Gastrocnemius medialis (tissue), 4 donors: ENCODE results near the gene OCA2. TPM values are rescaled to one million over a fixed set of nuclear protein-coding genes. Genes with fewer than 3 reads are reported as not detected.

Source experiments
- ATAC-seq, 2 donors: fragments of 150-250 bp; one replicate each; pipeline ENCODE4 v1.9.1; 2016
- DNase-seq, 2 donors: peaks; one replicate each; pipeline ENCODE4 v3.0.0-alpha.2; 2019
- H3K27ac ChIP-seq, 4 donors: fragments of 200-600 bp; sonication (generic); 1 replicate in 1 of 4; 2 replicates in 3 of 4; pipeline ENCODE4 v1.5.1; 2016 to 2018; ENCODE audit warnings: mild to moderate bottlenecking in 2 of 4, moderate library complexity in 1 of 4
- H3K27me3 ChIP-seq, 3 donors: fragments of 200-600 bp; sonication (generic) in 2 of 3; 1 replicate in 1 of 3; 2 replicates in 2 of 3; pipeline versions ENCODE4 v1.5.1 to v1.6.0; 2016 to 2019; ENCODE audit warnings: mild to moderate bottlenecking in 1 of 3, moderate library complexity in 1 of 3
- H3K36me3 ChIP-seq, 2 donors: fragments of 200-600 bp; sonication (generic) in 1 of 2; one replicate each; pipeline ENCODE4 v1.5.1; 2017 to 2018
- H3K4me1 ChIP-seq, 2 donors: fragments of 200-600 bp; sonication (generic) in 1 of 2; one replicate each; pipeline ENCODE4 v1.5.1; 2016 to 2017; ENCODE audit warnings: mild to moderate bottlenecking in 2 of 2
- H3K4me3 ChIP-seq, 4 donors: fragments of 200-600 bp; sonication (generic) in 3 of 4; 1 replicate in 1 of 4; 2 replicates in 3 of 4; pipeline ENCODE4 v1.5.1; 2016 to 2019; ENCODE audit warnings: mild to moderate bottlenecking in 2 of 4
- H3K9me3 ChIP-seq, 3 donors: fragments of 200-600 bp; sonication (generic) in 2 of 3; 1 replicate in 1 of 3; 2 replicates in 2 of 3; pipeline ENCODE4 v1.5.1; 2016 to 2019
- POLR2A ChIP-seq, 2 donors: fragments of 450-650 bp; IDR thresholded peaks; one replicate each; pipeline ENCODE4 v1.6.1; 2017; ENCODE audit warnings: antibody characterized with exemption in 2 of 2, mild to moderate bottlenecking in 2 of 2, moderate library complexity in 2 of 2
- in situ Hi-C, 4 donors: fragments of 200-750 bp; cut with MboI; loops; one replicate each; pipeline versions ENCODE4 v1.15.0 to v1.8.0; 2017; ENCODE audit warnings: low sequenced_read_pairs in 4 of 4
- intact Hi-C: fragments of 100-400 bp; cut with DNase I; formaldehyde crosslinking; loops from one replicate; pipeline ENCODE4 v1.15.1; 2023; ENCODE audit warnings: low total_unique reads
- total RNA-seq, 4 donors: library from RNA; depleted of rRNA; stranded (reverse); fragments of >200 nt; gene quantifications; one replicate each; pipeline versions ENCODE4 v1.1.0 to v1.2.3, GENCODE V29; 2016
- TF ChIP-seq, protein P1 (sequence below), 5 experiments: fragments of 450-650 bp in 3 of 5; fragments of 200-600 bp in 2 of 5; sonication (generic) in 2 of 5; IDR thresholded peaks in 4 of 5; conservative IDR thresholded peaks in 1 of 5; 1 replicate in 4 of 5; 2 replicates in 1 of 5; pipeline ENCODE4 v1.5.1; 2016 to 2019; ENCODE audit warnings: antibody characterized with exemption in 5 of 5, mild to moderate bottlenecking in 3 of 5, moderate library complexity in 3 of 5

The OCA2 gene
- total RNA-seq, 4 donors from 2014 or later: 0.16 to 0.63 (median 0.41) TPM; not detected in 1

DNA sequence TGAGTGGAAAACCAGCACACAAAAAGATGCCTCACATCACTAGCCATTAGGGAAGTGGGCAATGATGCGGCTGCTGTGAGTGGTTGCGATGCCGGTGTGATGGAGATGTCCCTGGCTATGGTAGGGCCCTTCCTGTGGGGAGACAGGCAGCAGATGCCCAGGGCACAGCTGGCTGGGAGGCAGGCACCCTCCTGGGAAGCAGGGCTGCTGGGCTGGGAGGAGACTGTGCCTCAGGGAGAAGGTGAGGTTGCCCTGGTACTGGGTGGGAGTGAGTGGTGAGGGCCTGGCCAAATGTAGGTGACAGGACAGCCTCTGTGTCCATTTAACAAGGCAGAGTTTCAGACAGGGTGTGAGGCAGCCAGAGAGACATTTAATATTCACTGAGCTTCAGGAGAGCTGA is 335.6 kb downstream of the OCA2 start:
- no peak overlapping the region for H3K27ac ChIP-seq
- TF ChIP-seq, protein P1, sequence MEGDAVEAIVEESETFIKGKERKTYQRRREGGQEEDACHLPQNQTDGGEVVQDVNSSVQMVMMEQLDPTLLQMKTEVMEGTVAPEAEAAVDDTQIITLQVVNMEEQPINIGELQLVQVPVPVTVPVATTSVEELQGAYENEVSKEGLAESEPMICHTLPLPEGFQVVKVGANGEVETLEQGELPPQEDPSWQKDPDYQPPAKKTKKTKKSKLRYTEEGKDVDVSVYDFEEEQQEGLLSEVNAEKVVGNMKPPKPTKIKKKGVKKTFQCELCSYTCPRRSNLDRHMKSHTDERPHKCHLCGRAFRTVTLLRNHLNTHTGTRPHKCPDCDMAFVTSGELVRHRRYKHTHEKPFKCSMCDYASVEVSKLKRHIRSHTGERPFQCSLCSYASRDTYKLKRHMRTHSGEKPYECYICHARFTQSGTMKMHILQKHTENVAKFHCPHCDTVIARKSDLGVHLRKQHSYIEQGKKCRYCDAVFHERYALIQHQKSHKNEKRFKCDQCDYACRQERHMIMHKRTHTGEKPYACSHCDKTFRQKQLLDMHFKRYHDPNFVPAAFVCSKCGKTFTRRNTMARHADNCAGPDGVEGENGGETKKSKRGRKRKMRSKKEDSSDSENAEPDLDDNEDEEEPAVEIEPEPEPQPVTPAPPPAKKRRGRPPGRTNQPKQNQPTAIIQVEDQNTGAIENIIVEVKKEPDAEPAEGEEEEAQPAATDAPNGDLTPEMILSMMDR (IDR thresholded peaks at IDR 0.05 in 4 of 5, conservative IDR thresholded peaks at IDR 0.05 in 1 of 5): no peak
- no peak for TF ChIP-seq POLR2A (IDR thresholded peaks at IDR 0.05)
- DNase-seq (no peak), ATAC-seq (no peak)
- H3K36me3 ChIP-seq: no peaks in the 10 kb centered on the region
- H3K9me3 ChIP-seq: no peaks in the 10 kb centered on the region
- H3K27me3 ChIP-seq: no peaks in the 10 kb centered on the region
- no peak overlapping the region for H3K4me3 ChIP-seq
- intact Hi-C loops: no loop called here
- H3K4me1 ChIP-seq: no peaks in the 10 kb centered on the region
- in situ Hi-C loops: no loop called here

GRCh38 chr15:27762471-27762870 is 336.6 kb downstream of the OCA2 start:
- no peak overlapping the region for H3K4me3 ChIP-seq
- H3K36me3 ChIP-seq: no peaks in the 10 kb centered on the region
- no peak for TF ChIP-seq POLR2A (IDR thresholded peaks at IDR 0.05)
- TF ChIP-seq, protein P1 (IDR thresholded peaks at IDR 0.05 in 4 of 5, conservative IDR thresholded peaks at IDR 0.05 in 1 of 5): no peak
- no peaks in the 10 kb centered on the region for H3K4me1 ChIP-seq
- in situ Hi-C loops: no loop called here
- intact Hi-C loops: no loop called here
- no peaks in the 10 kb centered on the region for H3K27me3 ChIP-seq
- no peak for DNase-seq
- no peak overlapping the region for H3K27ac ChIP-seq
- no peak for ATAC-seq
- H3K9me3 ChIP-seq: no peaks in the 10 kb centered on the region

- no peak overlapping the region for H3K4me3 ChIP-seq
- no peaks in the 10 kb centered on the region for H3K36me3 ChIP-seq
- ATAC-seq (no peak), DNase-seq (no peak)
- H3K9me3 ChIP-seq: no peaks in the 10 kb centered on the region
- H3K4me1 ChIP-seq: no peaks in the 10 kb centered on the region
- intact Hi-C loops (no loop called here), in situ Hi-C loops (no loop called here)
- H3K27ac ChIP-seq: no peak overlapping the region
- H3K27me3 ChIP-seq: no peaks in the 10 kb centered on the region
- TF ChIP-seq POLR2A (IDR thresholded peaks at IDR 0.05): no peak
- TF ChIP-seq, protein P1 (IDR thresholded peaks at IDR 0.05 in 4 of 5, conservative IDR thresholded peaks at IDR 0.05 in 1 of 5): no peak
Observed at GRCh38 chr15:27757052-27757451, 342.1 kb downstream of the OCA2 start.

DNA sequence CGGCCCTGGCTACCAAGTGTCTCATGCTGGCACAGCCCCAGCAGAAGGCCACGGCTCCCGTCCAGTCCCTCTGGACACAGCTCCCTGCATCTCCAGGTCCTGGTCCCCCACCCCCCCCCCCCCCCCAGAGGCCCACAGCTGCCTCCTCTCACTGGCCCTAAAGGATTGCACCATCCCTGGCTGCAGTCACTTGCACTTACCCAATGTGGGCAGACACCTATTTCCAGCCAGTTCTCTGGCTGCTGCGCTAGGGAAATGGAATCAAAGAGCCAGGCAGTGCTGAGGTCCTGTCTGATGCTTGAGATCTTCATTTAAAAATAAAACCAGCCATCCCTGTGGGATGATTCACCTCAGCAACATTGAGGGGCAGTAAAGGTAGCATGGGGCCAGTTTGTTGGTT is 346.4 kb downstream of the OCA2 start:
- intact Hi-C loops (no loop called here), in situ Hi-C loops (no loop called here)
- Histone ChIP-seq H3K27ac (no peak overlapping the region), H3K36me3 (no peaks in the 10 kb centered on the region), H3K27me3 (no peaks in the 10 kb centered on the region), H3K4me3 (no peak overlapping the region), H3K4me1 (no peaks in the 10 kb centered on the region), H3K9me3 (no peaks in the 10 kb centered on the region)
- DNase-seq (no peak), ATAC-seq (no peak)
- TF ChIP-seq, protein P1 (IDR thresholded peaks at IDR 0.05 in 4 of 5, conservative IDR thresholded peaks at IDR 0.05 in 1 of 5): no peak
- no peak for TF ChIP-seq POLR2A (IDR thresholded peaks at IDR 0.05)

DNA sequence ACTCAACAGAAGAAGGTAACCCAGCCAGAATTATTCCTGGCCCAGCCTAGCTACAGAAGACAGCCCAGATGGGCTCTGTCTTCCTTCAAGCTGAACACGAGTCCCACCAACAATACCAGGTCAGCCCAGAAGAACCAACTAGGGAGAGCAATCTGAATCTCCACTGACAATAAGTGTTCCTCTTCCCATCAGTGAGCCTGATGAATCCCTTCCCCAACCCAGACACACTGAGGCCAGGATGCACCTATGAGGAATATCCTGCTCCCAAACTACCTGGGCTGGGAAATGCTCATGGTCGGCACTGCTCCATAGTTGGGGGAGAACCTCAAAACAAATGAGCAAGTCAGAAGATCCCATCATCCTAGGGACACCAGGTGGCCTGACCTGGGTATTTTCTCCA is 351.1 kb downstream of the OCA2 start:
- in situ Hi-C loops: no loop called here
- DNase-seq: no peak
- no peak for ATAC-seq
- Histone ChIP-seq H3K36me3 (no peaks in the 10 kb centered on the region), H3K27me3 (no peaks in the 10 kb centered on the region), H3K27ac (no peak overlapping the region), H3K9me3 (no peaks in the 10 kb centered on the region), H3K4me1 (no peaks in the 10 kb centered on the region), H3K4me3 (no peak overlapping the region)
- TF ChIP-seq POLR2A (IDR thresholded peaks at IDR 0.05): no peak
- TF ChIP-seq, protein P1 (IDR thresholded peaks at IDR 0.05 in 4 of 5, conservative IDR thresholded peaks at IDR 0.05 in 1 of 5): no peak
- intact Hi-C loops: no loop called here
